NCI-H1436 treated with DMSO at 0.1 percent for 48 hours (cell line): ENCODE data around the gene ABCB4.

Experiments
- DNase-seq: peaks from one replicate; lab custom pipeline; 2025; lab: John Stamatoyannopoulos, UW

The ABCB4 gene

GRCh38 chr7:87475359-87476178, at the start of gene ABCB4:
Gene ABCB4 (minus strand): TSS chr7:87475680. CDS start chr7:87475465, 215 bp downstream.
- DNase-seq = no peak

DNA sequence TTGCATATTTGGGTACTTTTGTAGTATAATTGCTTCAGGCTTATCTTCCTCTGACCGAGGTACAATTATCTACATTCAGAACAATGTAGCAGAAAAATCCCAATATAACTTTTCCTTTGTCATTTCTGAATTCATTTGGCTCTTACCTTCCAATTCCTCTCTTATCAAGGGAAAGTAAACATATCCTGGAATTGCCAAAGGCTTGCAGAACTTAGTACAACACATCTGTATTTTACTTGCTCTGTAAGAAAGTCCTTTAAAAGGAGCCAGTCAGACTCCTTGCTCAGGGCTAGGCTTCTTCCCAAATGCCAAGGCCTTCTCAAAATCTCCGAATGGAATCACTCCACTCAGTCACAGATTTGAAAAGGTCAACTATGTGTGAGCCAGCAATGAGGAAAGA, 43.3 kb upstream of the ABCB4 start:
- no peak for DNase-seq

DNA sequence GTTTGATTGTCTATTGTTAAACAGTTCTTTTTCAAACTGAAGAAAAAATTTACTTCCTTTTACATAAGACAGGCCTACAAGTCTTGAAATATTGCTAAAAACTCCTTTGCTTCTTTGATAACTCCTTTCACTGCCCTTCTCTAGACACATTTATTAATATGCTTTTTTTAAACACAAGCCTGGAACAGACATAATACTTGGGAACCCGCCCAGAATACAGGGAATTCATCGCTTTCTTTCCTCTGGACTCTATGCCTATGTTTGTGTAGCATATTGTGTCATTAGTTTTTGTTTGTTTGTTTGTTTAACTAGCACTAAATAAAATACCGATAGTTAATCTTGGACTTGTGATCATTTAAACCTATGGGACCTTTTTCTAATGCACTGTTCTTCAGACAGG, 42.4 kb upstream of the ABCB4 start:
- DNase-seq = no peak

DNA sequence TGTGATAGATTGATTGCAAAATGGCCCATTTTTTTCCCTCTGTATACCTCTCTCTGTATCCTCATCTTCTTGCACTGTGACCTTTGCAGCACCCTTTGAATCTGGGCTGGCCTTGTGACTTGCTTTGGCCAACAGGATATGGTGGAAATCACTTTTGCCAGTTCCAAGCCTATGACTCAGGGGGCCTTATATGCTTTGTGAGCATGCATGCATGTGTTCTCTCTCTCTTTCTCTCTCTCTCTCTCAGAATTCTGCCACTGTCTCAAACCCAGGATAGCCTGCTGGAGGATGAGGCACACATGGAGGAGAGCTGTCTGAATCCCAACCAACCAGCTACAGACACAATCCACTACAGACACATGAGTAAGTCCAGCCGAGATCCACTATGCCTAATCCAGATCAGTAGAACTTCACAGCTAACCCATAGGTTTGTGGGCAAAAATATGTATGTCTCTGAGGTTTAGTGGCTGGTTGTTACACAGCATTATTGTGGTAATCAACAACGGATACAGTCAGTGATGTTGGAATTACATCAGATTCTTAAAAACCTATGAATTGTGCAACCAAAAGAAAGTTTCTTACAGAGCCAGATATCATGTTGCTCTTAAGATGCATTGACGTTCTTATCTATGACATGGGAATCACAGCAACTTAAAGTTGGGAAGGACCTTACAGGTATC, 41.8 kb upstream of the ABCB4 start:
- DNase-seq = no peak

GRCh38 chr7:87513735-87514335, 38.4 kb upstream of the ABCB4 start:
- DNase-seq = no peak

DNA sequence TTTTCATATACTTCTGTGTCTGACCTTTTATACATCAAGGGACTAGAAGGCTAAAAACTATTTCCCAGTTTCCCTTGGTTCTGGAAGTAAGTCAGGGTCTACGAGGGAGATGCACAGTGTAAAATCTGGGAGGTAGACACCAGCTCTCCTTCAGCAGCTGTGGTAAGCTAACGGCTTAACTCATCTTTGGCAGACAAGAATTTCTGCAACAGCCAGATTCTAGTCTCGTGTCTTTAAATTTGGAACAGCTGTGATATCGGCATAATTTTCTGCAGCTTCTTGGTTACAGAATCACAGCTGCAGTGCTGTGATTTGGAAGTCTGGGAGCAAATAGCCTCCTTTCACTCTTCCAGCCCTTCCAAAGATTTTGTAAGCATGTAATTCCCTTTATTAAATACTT, 37.4 kb upstream of the ABCB4 start:
- no peak for DNase-seq

- DNase-seq = no peak
Observed at GRCh38 chr7:87511510-87511909, 36.0 kb upstream of the ABCB4 start.

GRCh38 chr7:87510411-87510875, 35.0 kb upstream of the ABCB4 start:
- no peak for DNase-seq

DNA sequence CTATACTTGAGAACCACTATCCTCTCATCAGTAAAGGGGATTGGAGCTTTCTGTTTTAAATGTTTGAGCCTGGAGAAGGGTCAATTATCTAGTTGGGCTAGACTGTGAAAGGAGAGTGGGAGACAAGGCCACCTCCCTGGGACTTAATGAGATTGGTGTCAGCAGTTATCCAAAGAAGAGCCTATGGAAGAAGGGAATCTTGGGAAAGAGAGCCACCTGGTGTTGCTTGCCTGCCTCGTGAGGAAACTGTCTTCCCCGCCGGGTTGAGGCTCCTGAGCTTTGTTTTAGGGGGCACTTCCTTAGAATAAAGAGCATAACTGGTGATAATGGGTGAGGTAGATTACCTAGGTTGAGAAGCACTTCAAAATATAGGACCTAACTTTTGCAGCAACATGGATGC, 32.0 kb upstream of the ABCB4 start:
- no peak for DNase-seq

DNA sequence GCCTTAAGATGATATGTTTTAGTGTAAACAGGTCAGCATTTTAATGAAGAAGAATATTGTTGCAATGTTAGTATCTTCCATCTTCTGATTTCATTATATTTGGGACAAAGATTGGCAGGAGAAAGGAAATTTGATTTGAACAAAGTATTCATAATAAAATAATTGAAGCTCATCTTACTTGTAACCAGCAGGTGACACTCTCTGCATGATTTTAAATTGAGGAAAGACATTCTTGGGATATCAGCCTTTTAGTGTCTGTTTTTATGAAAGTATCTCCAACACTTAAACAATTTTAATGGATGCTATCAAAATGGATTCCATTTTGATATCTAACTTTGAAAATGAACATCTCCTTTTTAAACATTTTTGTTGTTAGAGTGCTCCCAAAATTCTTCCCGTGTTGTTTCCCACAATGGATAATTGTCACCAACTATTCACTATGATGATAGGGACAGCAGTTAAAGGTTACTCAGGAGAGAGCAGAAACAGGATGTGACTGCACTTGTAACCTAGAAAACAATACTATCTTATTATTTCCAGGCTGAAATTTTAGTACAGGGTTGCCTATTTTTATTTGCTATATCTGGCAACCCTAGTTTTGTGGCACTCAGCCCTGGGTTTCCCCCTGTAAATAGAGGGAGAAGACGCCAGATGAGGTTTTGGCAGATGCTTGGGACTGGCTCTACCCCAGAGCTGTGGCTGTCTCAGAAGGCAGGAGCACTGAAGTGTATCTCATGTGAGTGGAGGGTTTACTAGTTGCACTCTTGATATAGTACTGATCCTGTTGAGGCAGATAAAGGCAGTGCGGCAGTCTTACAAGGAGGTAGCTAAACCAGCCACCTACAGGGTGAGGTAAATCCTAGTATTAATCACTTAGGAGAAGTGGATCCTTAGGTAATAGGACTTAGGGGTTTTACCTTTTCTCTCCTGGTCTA, 31.0 kb upstream of the ABCB4 start:
- DNase-seq = no peak

DNA sequence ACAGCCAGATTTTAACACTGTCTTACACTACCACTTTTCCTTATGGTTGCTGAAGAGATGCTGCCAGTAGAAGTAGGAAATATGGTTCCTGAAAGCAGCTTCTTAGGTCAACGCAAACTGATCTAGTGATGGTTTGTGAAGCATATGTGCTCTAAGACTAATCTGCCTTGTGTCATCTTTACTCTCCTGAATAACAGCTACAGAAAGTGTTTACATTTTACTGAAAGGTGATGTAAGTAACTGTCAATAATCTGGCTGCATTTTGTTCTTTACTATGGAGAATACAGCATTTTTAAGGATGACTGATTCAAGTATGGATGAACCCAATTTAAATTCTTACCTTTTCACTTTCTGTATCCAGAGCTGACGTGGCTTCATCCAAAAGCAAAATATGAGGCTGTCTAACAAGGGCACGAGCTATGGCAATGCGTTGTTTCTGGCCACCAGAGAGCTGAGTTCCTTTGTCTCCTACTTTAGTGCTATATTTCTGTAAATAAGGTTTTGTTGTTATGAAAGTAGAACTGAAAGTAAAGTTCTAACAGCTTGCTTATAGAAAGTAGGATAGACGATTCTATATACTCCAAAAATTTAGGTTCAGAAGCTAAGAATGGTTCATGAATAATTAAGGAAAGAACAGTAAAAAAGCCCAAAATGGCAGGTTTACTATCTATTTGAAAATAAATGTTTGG, 30.2 kb upstream of the ABCB4 start:
- no peak for DNase-seq

- DNase-seq = no peak
Observed at GRCh38 chr7:87505122-87505521, 29.6 kb upstream of the ABCB4 start.

DNA sequence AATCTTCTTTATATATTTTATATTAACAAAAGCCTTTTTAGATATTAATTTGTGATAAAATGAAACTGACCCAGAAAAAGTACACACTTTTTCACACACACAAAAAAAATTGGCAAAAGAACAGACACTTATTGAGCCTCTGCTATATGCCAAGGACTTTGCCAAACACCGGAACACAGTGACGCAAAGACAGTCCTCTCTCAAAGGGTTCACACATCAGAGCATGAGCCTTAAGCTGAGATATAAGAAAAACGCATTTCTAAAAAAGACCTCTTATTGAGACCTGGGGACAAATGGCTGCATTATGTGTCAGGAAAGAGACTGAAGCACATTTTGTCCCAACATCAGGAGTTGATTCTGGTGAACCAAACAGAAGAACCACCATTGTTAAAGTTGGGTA, 24.0 kb upstream of the ABCB4 start:
- DNase-seq = no peak

DNA sequence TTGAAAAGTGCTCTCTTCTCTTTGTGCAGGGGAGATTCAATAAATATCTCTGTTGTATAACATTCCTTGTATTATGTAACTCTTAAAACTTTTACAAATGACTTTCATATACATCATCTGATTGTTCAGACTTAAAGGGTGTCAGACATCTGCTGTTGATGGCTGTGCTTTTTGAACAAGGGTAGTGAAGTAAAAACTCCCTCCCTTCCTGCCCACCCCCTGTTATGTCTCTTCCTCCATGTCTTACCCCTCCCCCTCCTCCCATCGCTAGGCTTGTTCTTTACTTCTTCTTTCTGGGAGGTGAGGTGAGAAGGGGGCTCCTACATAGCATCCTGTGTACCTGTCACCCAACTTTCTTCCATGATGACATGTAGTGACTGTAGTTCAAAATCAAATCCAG, 23.4 kb upstream of the ABCB4 start:
- no peak for DNase-seq

DNA sequence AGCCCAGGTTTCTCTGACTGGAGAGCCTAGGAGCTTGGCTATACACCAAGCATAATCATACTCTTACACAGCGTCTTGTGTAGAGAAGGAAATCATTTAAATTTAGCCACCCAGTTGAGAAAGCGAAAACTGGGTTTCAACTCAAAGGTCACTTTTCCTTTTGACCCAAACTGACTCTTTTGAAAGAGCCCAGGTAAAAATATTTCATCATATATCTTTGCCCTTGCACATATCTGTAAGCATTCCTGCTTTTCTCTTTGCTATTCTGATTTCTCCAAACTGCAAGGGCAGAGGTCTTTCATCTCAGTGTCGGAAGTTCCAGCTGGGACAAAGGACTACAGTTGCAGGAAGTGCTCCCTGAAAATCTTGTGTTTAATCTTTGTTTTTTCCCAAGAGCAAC, 22.0 kb upstream of the ABCB4 start:
- no peak for DNase-seq

DNA sequence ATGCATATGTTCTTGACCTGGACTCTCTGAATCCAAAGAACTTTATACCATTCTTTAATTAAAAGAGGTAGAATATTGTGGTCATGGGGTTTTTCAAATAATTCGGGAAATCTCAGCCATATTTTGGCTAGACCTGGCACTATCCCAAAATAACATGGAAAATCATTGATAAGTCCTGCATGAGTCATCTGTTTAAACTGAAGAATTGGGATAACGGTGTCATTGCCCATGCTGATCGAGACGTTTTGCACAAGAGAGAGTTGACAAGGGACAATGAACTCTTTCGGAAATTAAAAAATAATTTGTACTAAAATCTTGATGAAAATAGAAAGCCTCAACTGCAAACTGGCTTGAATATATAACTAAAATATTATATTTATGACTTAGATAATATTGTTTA, 19.9 kb upstream of the ABCB4 start:
- DNase-seq = no peak

DNA sequence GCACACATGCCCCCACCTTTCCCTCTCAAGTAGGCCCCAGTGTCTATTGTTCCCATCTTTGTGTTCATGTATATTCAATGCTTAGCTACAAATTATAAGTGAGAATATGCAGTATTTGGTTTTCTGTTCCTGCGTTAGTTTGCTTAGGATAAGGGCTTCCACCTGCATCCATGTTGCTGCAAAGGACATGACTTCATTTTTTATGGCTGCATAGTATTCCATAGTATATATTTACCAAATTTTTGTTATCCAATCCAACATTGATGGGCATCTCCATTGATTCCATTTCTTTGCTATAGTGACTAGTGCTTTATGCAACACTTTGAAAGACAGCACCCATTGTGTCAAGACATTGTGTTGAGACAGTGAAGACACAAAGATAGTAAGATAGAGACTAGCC, 19.0 kb upstream of the ABCB4 start:
- no peak for DNase-seq

GRCh38 chr7:87483131-87483530, 7.7 kb upstream of the ABCB4 start:
- no peak for DNase-seq

DNA sequence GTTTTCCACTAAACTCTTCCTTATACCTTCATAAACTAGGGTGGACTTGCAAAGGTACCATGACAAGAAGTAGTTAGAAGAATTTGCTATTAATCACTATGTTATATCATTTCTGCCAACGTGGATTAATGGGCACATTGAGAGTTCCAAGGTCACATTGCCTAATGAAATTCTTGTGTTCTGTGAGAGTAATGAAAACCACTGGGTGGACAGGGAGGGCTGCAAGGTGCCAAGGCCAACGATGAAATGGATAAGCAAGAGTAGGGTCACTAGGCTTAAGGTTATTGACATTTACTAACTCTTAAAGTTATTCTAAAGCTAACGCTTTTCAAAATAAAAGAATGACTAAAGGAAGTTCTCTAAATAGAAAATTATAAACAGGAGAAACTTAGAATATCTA, 6.6 kb upstream of the ABCB4 start:
- no peak for DNase-seq

GRCh38 chr7:87480386-87480785, 4.9 kb upstream of the ABCB4 start:
- no peak for DNase-seq

- no peak for DNase-seq
Observed at GRCh38 chr7:87479951-87480350, 4.5 kb upstream of the ABCB4 start.

GRCh38 chr7:87476179-87476557, 688 bp upstream of the ABCB4 start:
- DNase-seq = no peak
